KMS-11 (cell line): Measurements from ENCODE around the gene ACTA2.

Experiments used
- H2AFZ ChIP-seq: fragments of 200-600 bp; sonication (generic); 2 replicates; pipeline ENCODE4 v1.6.1; 2016; ENCODE audit warnings: antibody characterized with exemption, mixed run types, low read depth
- H3K27ac ChIP-seq: fragments of 200-600 bp; sonication (generic); 2 replicates; pipeline ENCODE4 v1.6.1; 2016; ENCODE audit warnings: mild to moderate bottlenecking, mixed run types
- H3K27me3 ChIP-seq: fragments of 200-600 bp; sonication (generic); 2 replicates; pipeline ENCODE4 v1.6.1; 2017; ENCODE audit warnings: mild to moderate bottlenecking, low read depth, mixed run types, moderate library complexity; ENCODE audit not compliant: insufficient read depth
- H3K36me3 ChIP-seq: fragments of 200-600 bp; sonication (generic); 2 replicates; pipeline ENCODE4 v1.6.1; 2017; ENCODE audit warnings: mild to moderate bottlenecking, mixed run types; ENCODE audit not compliant: insufficient read depth
- H3K4me1 ChIP-seq: fragments of 200-600 bp; sonication (generic); 2 replicates; pipeline ENCODE4 v1.6.1; 2016; ENCODE audit warnings: mild to moderate bottlenecking, low read depth, mixed run types; ENCODE audit not compliant: poor library complexity, severe bottlenecking
- H3K4me2 ChIP-seq: fragments of 200-600 bp; sonication (generic); 2 replicates; pipeline ENCODE4 v1.7.0; 2016; ENCODE audit warnings: mild to moderate bottlenecking, mixed run types
- H3K4me3 ChIP-seq: fragments of 200-600 bp; sonication (generic); IDR thresholded peaks from 2 replicates; pipeline ENCODE4 v1.6.1; 2017; ENCODE audit warnings: low read depth, low read length, mixed read lengths; ENCODE audit not compliant: insufficient read depth
- H3K79me2 ChIP-seq: fragments of 200-600 bp; sonication (generic); 2 replicates; pipeline ENCODE4 v1.6.1; 2016; ENCODE audit warnings: low read depth, mixed run types; ENCODE audit not compliant: insufficient read depth
- H3K9ac ChIP-seq: fragments of 200-600 bp; sonication (generic); 2 replicates; pipeline ENCODE4 v1.6.1; 2016; ENCODE audit warnings: mild to moderate bottlenecking, mixed run types
- H4K20me1 ChIP-seq: fragments of 200-600 bp; sonication (generic); 2 replicates; pipeline ENCODE4 v1.6.1; 2016; ENCODE audit warnings: mild to moderate bottlenecking, mixed run types; ENCODE audit not compliant: insufficient read depth
- CTCF ChIP-seq: fragments of 200-600 bp; sonication (generic); conservative IDR thresholded peaks from 2 replicates; pipeline ENCODE4 v1.6.1; 2017; ENCODE audit warnings: low read depth, mild to moderate bottlenecking, antibody characterized with exemption, low read length, moderate library complexity, mixed read lengths

Gene ACTA2

GRCh38 chr10:88949912-88950837, 2.4 kb downstream of the ACTA2 start:
- Histone ChIP-seq H3K79me2 (no peaks in the 10 kb centered on the region), H3K4me2 (no peak overlapping the region), H4K20me1 (no peaks in the 10 kb centered on the region), H3K36me3 (no peaks in the 10 kb centered on the region), H3K4me3 (no peak overlapping the region), H3K9ac (no peak overlapping the region), H3K4me1 (peaks cover 3% of the 10 kb centered on the region), H3K27ac (no peak overlapping the region), H3K27me3 (no peaks in the 10 kb centered on the region), H2AFZ (no peak overlapping the region)
- no peak for TF ChIP-seq CTCF

- Histone ChIP-seq H3K4me1 (peaks cover 10% of the 10 kb centered on the region), H3K27ac (no peak overlapping the region), H3K27me3 (no peaks in the 10 kb centered on the region; the same call in 1 of the 2 replicates), H3K4me2 (no peak overlapping the region), H3K79me2 (no peaks in the 10 kb centered on the region), H3K36me3 (no peaks in the 10 kb centered on the region), H4K20me1 (no peaks in the 10 kb centered on the region), H2AFZ (no peak overlapping the region), H3K9ac (no peak overlapping the region), H3K4me3 (no peak overlapping the region)
- TF ChIP-seq CTCF, result no peak
Measured at GRCh38 chr10:88949051-88949450, 3.5 kb downstream of the ACTA2 start.

- H4K20me1 ChIP-seq, result no peaks in the 10 kb centered on the region
- no peaks in the 10 kb centered on the region; the same call in 1 of the 2 replicates for H3K27me3 ChIP-seq
- no peak for TF ChIP-seq CTCF
Measured at GRCh38 chr10:88946965-88947590, 5.5 kb downstream of the ACTA2 start.

GRCh38 chr10:88946200-88946599, 6.4 kb downstream of the ACTA2 start:
- TF ChIP-seq CTCF, result no peak
- H3K36me3 ChIP-seq, result no peaks in the 10 kb centered on the region
- H3K4me3 ChIP-seq, result no peak overlapping the region
- H2AFZ ChIP-seq, result no peak overlapping the region
- no peaks in the 10 kb centered on the region for H4K20me1 ChIP-seq
- peaks cover 10% of the 10 kb centered on the region for H3K4me1 ChIP-seq
- no peaks in the 10 kb centered on the region for H3K79me2 ChIP-seq
- no peaks in the 10 kb centered on the region; the same call in 1 of the 2 replicates for H3K27me3 ChIP-seq
- H3K27ac ChIP-seq, result no peak overlapping the region
- no peak overlapping the region for H3K9ac ChIP-seq
- no peak overlapping the region for H3K4me2 ChIP-seq

More at GRCh38 chr10:88946965-88947590, 5.5 kb downstream of the ACTA2 start:
- Histone ChIP-seq H3K4me2 (no peak overlapping the region), H2AFZ (no peak overlapping the region), H3K79me2 (no peaks in the 10 kb centered on the region), H3K4me1 (peaks cover 10% of the 10 kb centered on the region), H3K36me3 (no peaks in the 10 kb centered on the region), H3K9ac (no peak overlapping the region), H3K4me3 (no peak overlapping the region), H3K27ac (no peak overlapping the region)
